GM18861 (cell line): ENCODE results near the gene FAM200B.

Experiments used
- ATAC-seq: cut with Tn5 transposase; IDR thresholded peaks from one replicate; pipeline ENCODE4 v1.9.1; 2021; ENCODE audit not compliant: unreplicated experiment

FAM200B gene

GRCh38 chr4:15681372-15682241 is at the start of gene FAM200B:
Gene FAM200B, plus strand, starts transcription at chr4:15681827. Its CDS starts 5,151 bp downstream, at chr4:15686978.
- ATAC-seq = peak; percentile 82

GRCh38 chr4:15636818-15637217 is 44.8 kb upstream of the FAM200B start:
- ATAC-seq = no peak

- no peak for ATAC-seq
Measured at GRCh38 chr4:15638418-15638817, 43.2 kb upstream of the FAM200B start.

- peak; percentile 33 for ATAC-seq
Measured at GRCh38 chr4:15648600-15648999, 33.0 kb upstream of the FAM200B start.

GRCh38 chr4:15649914-15650545 is 31.6 kb upstream of the FAM200B start:
- peak; percentile 54 for ATAC-seq

- no peak for ATAC-seq
Measured at GRCh38 chr4:15651676-15652075, 30.0 kb upstream of the FAM200B start.

- no peak for ATAC-seq
Measured at GRCh38 chr4:15652191-15652590, 29.4 kb upstream of the FAM200B start.

GRCh38 chr4:15652841-15653240 is 28.8 kb upstream of the FAM200B start:
- no peak for ATAC-seq

- ATAC-seq = no peak
Measured at GRCh38 chr4:15653420-15653819, 28.2 kb upstream of the FAM200B start.

- ATAC-seq = peak; percentile 22
Measured at GRCh38 chr4:15653864-15654592, 27.6 kb upstream of the FAM200B start.

GRCh38 chr4:15654593-15655222 is 26.9 kb upstream of the FAM200B start:
- peak; percentile 37 for ATAC-seq

- ATAC-seq = peak; percentile 63
Measured at GRCh38 chr4:15655223-15656037, 26.2 kb upstream of the FAM200B start, which contains the start of gene FBXL5. Gene FBXL5, minus strand, starts transcription at chr4:15655357. Its CDS starts 70 bp downstream, at chr4:15655287.

GRCh38 chr4:15656038-15656470 is 25.6 kb upstream of the FAM200B start:
- ATAC-seq = no peak

- no peak for ATAC-seq
Measured at GRCh38 chr4:15657366-15657765, 24.3 kb upstream of the FAM200B start.

- ATAC-seq = no peak
Measured at GRCh38 chr4:15658136-15658770, 23.4 kb upstream of the FAM200B start.

GRCh38 chr4:15658781-15659180 is 22.8 kb upstream of the FAM200B start:
- no peak for ATAC-seq

GRCh38 chr4:15659768-15660570 is 21.7 kb upstream of the FAM200B start:
- ATAC-seq = no peak

- no peak for ATAC-seq
Measured at GRCh38 chr4:15665753-15666365, 15.8 kb upstream of the FAM200B start.
